ENCODE measurements around the gene OLFM2.
"Not testable (repeated sequence)": the region's sequence is repeated elsewhere in the genome, so short reads cannot be mapped to it uniquely, and the experiment has no call there.

OLFM2 gene

GRCh38 chr19:9863759-9864158 lies 72.6 kb downstream of the OLFM2 start:
- no peak for DNase-seq (ENCODE audit: low read depth in 1 of 2, low spot score in 1 of 2)

GRCh38 chr19:9862938-9863337 lies 73.4 kb downstream of the OLFM2 start:
- no peak for DNase-seq (ENCODE audit: low read depth in 1 of 2, low spot score in 1 of 2)

- no peak for DNase-seq (ENCODE audit: low read depth in 1 of 2, low spot score in 1 of 2)
These were observed 74.8 kb downstream of the OLFM2 start for GRCh38 chr19:9861503-9861902.

- DNase-seq (ENCODE audit: low read depth in 1 of 2, low spot score in 1 of 2), result no peak
These were observed 75.9 kb downstream of the OLFM2 start for GRCh38 chr19:9860407-9860806.

- no peak for DNase-seq (ENCODE audit: low read depth in 1 of 2, low spot score in 1 of 2)
These were observed 77.5 kb downstream of the OLFM2 start for GRCh38 chr19:9858766-9859165.

GRCh38 chr19:9857920-9858746 lies 78.2 kb downstream of the OLFM2 start:
- no peak for DNase-seq (ENCODE audit: low read depth in 1 of 2, low spot score in 1 of 2)

GRCh38 chr19:9857076-9857721 lies 79.1 kb downstream of the OLFM2 start:
- no peak for DNase-seq (ENCODE audit: low read depth in 1 of 2, low spot score in 1 of 2)

- no peak for DNase-seq (ENCODE audit: low read depth in 1 of 2, low spot score in 1 of 2)
These were observed 79.7 kb downstream of the OLFM2 start for GRCh38 chr19:9856609-9857008.

GRCh38 chr19:9854282-9854846 lies 82.0 kb downstream of the OLFM2 start:
- DNase-seq (ENCODE audit: low read depth in 1 of 2, low spot score in 1 of 2), result no peak

- no peak for DNase-seq (ENCODE audit: low read depth in 1 of 2, low spot score in 1 of 2)
These were observed 85.9 kb downstream of the OLFM2 start for GRCh38 chr19:9850235-9850959.

GRCh38 chr19:9849791-9850190 lies 86.5 kb downstream of the OLFM2 start:
- DNase-seq (ENCODE audit: low read depth in 1 of 2, low spot score in 1 of 2), result no peak

- DNase-seq (ENCODE audit: low read depth in 1 of 2, low spot score in 1 of 2), result no peak
These were observed 87.6 kb downstream of the OLFM2 start for GRCh38 chr19:9848762-9849161.

- DNase-seq (ENCODE audit: low read depth in 1 of 2, low spot score in 1 of 2), result no peak
These were observed 88.3 kb downstream of the OLFM2 start for GRCh38 chr19:9848060-9848459.

- DNase-seq (ENCODE audit: low read depth in 1 of 2, low spot score in 1 of 2), result no peak
These were observed 89.1 kb downstream of the OLFM2 start for GRCh38 chr19:9847087-9847671.

- DNase-seq (ENCODE audit: low read depth in 1 of 2, low spot score in 1 of 2), result not testable (repeated sequence)
These were observed 92.6 kb downstream of the OLFM2 start for GRCh38 chr19:9843626-9844273.

GRCh38 chr19:9842834-9843625 lies 93.3 kb downstream of the OLFM2 start:
- no peak for DNase-seq (ENCODE audit: low read depth in 1 of 2, low spot score in 1 of 2)

GRCh38 chr19:9839415-9839814 lies 96.9 kb downstream of the OLFM2 start:
- DNase-seq (ENCODE audit: low read depth in 1 of 2, low spot score in 1 of 2), result no peak

- DNase-seq (ENCODE audit: low read depth in 1 of 2, low spot score in 1 of 2), result no peak
These were observed 98.0 kb downstream of the OLFM2 start for GRCh38 chr19:9838324-9838723.

- DNase-seq (ENCODE audit: low read depth in 1 of 2, low spot score in 1 of 2), result no peak
These were observed 100.3 kb downstream of the OLFM2 start for GRCh38 chr19:9836021-9836420.

GRCh38 chr19:9835507-9835949 lies 100.8 kb downstream of the OLFM2 start:
- no peak for DNase-seq (ENCODE audit: low read depth in 1 of 2, low spot score in 1 of 2)
